Smooth muscle cell (in vitro differentiated cells): ENCODE data around the gene FAM156A. TPM values are rescaled to one million over a fixed set of nuclear protein-coding genes. Genes with fewer than 3 reads are reported as not detected.
"Not testable (repeated sequence)": the region's sequence is repeated elsewhere in the genome, so short reads cannot be mapped to it uniquely, and the experiment has no call there.

Experiments
- DNase-seq: peaks from one replicate; lab custom pipeline; 2025; ENCODE audit not compliant: unreplicated experiment; lab: John Stamatoyannopoulos, UW
- H2AFZ ChIP-seq: fragments of 200-600 bp; sonication (generic); 2 replicates; pipeline ENCODE4 v1.6.0; 2016; ENCODE audit warnings: antibody characterized with exemption, low read depth, mild to moderate bottlenecking
- H3F3A ChIP-seq: fragments of 200-600 bp; sonication (generic); 2 replicates; pipeline ENCODE4 v1.6.0; 2017; ENCODE audit warnings: antibody characterized with exemption, low read depth
- H3K27ac ChIP-seq: fragments of 200-600 bp; sonication (generic); 2 replicates; pipeline ENCODE4 v1.5.1; 2016; ENCODE audit warnings: low read depth, mild to moderate bottlenecking
- H3K27me3 ChIP-seq: fragments of 200-600 bp; sonication (generic); 2 replicates; pipeline ENCODE4 v1.6.1; 2016; ENCODE audit warnings: low read depth, mild to moderate bottlenecking
- H3K36me3 ChIP-seq: fragments of 200-600 bp; sonication (generic); 2 replicates; pipeline ENCODE4 v1.5.1; 2016; ENCODE audit warnings: low read depth
- H3K4me1 ChIP-seq: fragments of 200-600 bp; sonication (generic); 2 replicates; pipeline ENCODE4 v1.5.1; 2016; ENCODE audit warnings: low read depth
- H3K4me2 ChIP-seq: fragments of 200-600 bp; sonication (generic); 2 replicates; pipeline ENCODE4 v1.6.0; 2016; ENCODE audit warnings: mild to moderate bottlenecking
- H3K4me3 ChIP-seq: fragments of 200-600 bp; sonication (generic); 2 replicates; pipeline ENCODE4 v1.5.1; 2016; ENCODE audit warnings: mild to moderate bottlenecking
- H3K79me2 ChIP-seq: fragments of 200-600 bp; sonication (generic); 2 replicates; pipeline ENCODE4 v1.6.0; 2016; ENCODE audit warnings: low read depth, mild to moderate bottlenecking
- H3K9ac ChIP-seq: fragments of 200-600 bp; sonication (generic); 2 replicates; pipeline ENCODE4 v1.6.0; 2016; ENCODE audit warnings: low read depth
- H3K9me3 ChIP-seq: fragments of 200-600 bp; sonication (generic); replicated peaks from 2 replicates; pipeline ENCODE4 v1.5.1; 2016; ENCODE audit warnings: low read depth
- H4K20me1 ChIP-seq: fragments of 200-600 bp; sonication (generic); 2 replicates; pipeline ENCODE4 v1.6.0; 2016; ENCODE audit warnings: low read depth
- CTCF ChIP-seq: fragments of 200-600 bp; sonication (generic); IDR thresholded peaks from 2 replicates; pipeline ENCODE4 v1.5.1; 2017; ENCODE audit warnings: borderline replicate concordance, mild to moderate bottlenecking, antibody characterized with exemption; ENCODE audit not compliant: insufficient read depth, poor library complexity, severe bottlenecking
- WGBS: methylation state at CpG from one replicate; pipeline ENCODE4 v1.1.7; 2016; ENCODE audit warnings: low lambda C conversion rate; 5-methylcytosine and 5-hydroxymethylcytosine counted together
- polyA plus RNA-seq: library from polyadenylated mRNA; unstranded; fragments of >200 nt; fragmentation: Nextera tagmentation; extraction: Ambion mirVana; gene quantifications from 2 replicates; pipeline ENCODE4 v1.2.1, GENCODE V29; 2016
- total RNA-seq: library from RNA; depleted of rRNA; stranded (reverse); fragments of >200 nt; gene quantifications from 2 replicates; pipeline ENCODE4 v1.2.3, GENCODE V29; 2014

The FAM156A gene
- total and polyA plus RNA-seq, 2 experiments from 2014 or later, result 7.6 to 18.5 TPM

GRCh38 chrX:52995135-52995986, 37.0 kb upstream of the FAM156A start:
- H3K4me1 ChIP-seq, result peaks cover 6% of the 10 kb centered on the region
- TF ChIP-seq CTCF, result peak; percentile 39
- no peaks in the 10 kb centered on the region for H3K27me3 ChIP-seq
- 41% methylated on average over 46 of the region's 46 CpGs for WGBS
- DNase-seq, result peak; percentile 64
- peak overlapping the region; percentile 86 for H2AFZ ChIP-seq
- no peaks in the 10 kb centered on the region for H4K20me1 ChIP-seq
- peak overlapping the region; percentile 88 for H3K27ac ChIP-seq
- H3K4me2 ChIP-seq, result peak overlapping the region; percentile 90
- H3F3A ChIP-seq, result no peaks in the 10 kb centered on the region
- H3K9me3 ChIP-seq, result no peaks in the 10 kb centered on the region
- peak overlapping the region; percentile 93 for H3K9ac ChIP-seq
- H3K4me3 ChIP-seq, result peak overlapping the region; percentile 61
- peaks cover 13% of the 10 kb centered on the region for H3K79me2 ChIP-seq
- H3K36me3 ChIP-seq, result no peaks in the 10 kb centered on the region

GRCh38 chrX:52990848-52991247, 32.5 kb upstream of the FAM156A start:
- Histone ChIP-seq H2AFZ (no peak overlapping the region), H4K20me1 (no peaks in the 10 kb centered on the region), H3K9me3 (no peaks in the 10 kb centered on the region), H3K27ac (no peak overlapping the region), H3K4me2 (no peak overlapping the region), H3K9ac (no peak overlapping the region), H3K4me1 (peaks cover 6% of the 10 kb centered on the region), H3K27me3 (no peaks in the 10 kb centered on the region), H3K4me3 (no peak overlapping the region), H3K79me2 (peaks cover 27% of the 10 kb centered on the region), H3K36me3 (no peaks in the 10 kb centered on the region), H3F3A (no peaks in the 10 kb centered on the region)
- no peak for DNase-seq
- 86% methylated on average over 5 of the region's 5 CpGs for WGBS
- TF ChIP-seq CTCF, result no peak

DNA sequence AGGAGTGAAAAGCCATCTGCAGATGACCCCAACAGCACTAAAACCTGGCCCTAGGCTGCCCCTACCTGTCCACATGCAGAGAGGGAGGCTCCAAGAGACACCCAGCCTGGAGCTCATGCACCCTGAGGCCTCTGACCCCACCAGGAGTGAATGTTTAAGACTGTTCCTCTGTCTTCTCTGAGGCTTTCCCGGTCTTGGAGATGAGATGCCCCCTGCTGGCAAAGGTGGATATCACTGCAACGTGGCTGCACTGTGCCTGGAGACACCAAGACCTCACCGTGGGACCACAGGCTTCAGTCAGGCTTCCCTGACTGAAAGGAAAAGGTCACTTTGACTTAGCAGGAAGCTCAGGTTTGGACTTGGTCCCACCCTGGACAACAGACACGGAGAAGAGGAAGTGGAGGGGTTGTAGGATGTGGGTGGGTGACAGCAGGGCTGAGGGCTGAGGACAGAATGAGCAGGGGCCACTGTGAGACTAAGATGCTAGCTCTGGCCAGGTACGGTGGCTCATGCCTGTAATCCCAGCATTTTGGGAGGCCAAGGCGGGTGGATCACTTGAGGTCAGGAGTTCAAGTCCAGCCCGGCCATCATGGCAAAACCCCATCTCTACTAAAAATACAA, 31.8 kb upstream of the FAM156A start:
- H3K27me3 ChIP-seq, H3K9me3 ChIP-seq, H2AFZ ChIP-seq, H3K36me3 ChIP-seq, H3K4me2 ChIP-seq, H3K9ac ChIP-seq, H3K4me1 ChIP-seq, H3F3A ChIP-seq, H4K20me1 ChIP-seq, H3K4me3 ChIP-seq: not testable (repeated sequence)
- 55% methylated on average over 7 of the region's 7 CpGs for WGBS
- peak; percentile 3 for DNase-seq
- H3K79me2 ChIP-seq, result peaks cover 34% of the 10 kb centered on the region
- peak; percentile 50 for TF ChIP-seq CTCF
- peak overlapping the region; percentile 24 for H3K27ac ChIP-seq
